ENCODE results near the gene VIPR2.

Gene VIPR2

DNA sequence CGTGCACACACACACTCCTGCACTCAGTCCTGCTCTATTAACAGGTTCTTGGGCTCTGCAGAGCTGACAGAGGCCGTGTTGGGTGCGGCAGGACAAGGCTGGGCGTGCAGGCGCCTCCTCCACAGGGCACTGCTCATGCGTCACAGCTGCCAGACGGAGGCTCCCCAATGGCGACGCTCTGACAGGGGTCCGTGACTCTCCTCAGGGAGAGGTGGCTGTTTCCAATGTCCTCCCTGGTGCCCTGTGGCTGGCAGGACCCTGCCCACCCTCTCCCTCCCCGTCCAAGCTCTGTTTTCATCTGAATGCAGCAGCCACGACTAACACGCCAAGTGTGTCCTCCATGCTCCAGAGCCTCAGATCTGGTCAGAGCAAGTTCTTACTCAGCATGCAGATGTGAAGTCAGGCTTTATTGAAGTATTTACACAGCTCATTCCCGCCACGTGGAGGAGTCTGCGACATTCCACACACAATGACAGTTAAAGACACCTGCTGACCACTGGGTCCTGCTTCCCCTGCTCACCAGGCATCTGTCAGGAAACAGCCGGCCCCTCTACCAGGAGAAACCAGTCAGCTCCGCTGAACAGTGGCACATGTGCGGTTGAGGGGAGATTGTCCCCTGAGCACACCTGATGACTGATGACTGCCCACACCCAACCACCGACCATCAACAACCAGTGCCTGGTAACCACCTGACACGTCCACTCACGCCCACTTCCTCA lies 116.7 kb downstream of the VIPR2 start:
- ATAC-seq, result no peak
- TF ChIP-seq TSHZ2 (CRISPR knock-in tag; IDR thresholded peaks at IDR 0.05) (no peak), CSDC2 (CRISPR knock-in tag; IDR thresholded peaks at IDR 0.05) (no peak), ZNF565 (CRISPR knock-in tag; conservative IDR thresholded peaks at IDR 0.05; ENCODE audit: low read depth) (no peak), GLIS3 (CRISPR knock-in tag; IDR thresholded peaks at IDR 0.05) (no peak), PPARA (CRISPR knock-in tag; IDR thresholded peaks at IDR 0.05; ENCODE audit: borderline replicate concordance) (no peak)

DNA sequence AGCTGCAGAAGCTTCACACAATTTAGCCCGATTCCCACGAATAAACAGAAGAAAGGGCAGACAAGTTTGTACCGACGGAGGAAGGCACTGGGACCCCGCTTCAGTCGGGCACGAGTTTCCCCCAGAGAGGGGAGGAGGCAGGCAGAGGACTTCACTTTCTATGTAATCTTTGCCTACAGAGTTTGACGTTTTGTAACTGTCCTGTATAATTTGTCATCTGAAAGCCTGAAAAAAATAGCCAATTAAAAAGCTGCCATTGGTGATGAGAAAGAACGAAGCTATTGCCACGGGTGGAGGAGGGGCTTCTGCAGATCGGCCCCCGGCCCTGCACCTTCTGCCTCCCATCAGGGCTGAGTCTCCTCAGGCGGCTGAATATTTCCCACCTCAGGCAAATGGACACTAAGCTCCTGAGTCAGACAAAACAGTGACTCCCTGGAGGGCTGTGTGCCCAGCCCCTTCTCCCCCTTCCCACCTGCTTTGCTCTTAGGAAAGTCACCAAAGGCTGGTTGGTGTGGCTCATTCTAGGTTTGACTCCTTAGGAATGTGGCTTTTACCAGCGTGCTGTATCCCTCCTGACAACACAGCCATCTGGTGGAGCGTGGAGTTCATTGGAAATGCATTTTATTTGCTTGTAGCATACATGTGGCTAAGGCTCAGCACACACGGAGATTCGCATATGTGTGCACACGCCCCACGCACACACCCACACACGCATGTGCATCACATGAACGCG lies 117.4 kb downstream of the VIPR2 start:
- no peak for TF ChIP-seq RARB (CRISPR knock-in tag; IDR thresholded peaks at IDR 0.05)
- TF ChIP-seq, protein P1, sequence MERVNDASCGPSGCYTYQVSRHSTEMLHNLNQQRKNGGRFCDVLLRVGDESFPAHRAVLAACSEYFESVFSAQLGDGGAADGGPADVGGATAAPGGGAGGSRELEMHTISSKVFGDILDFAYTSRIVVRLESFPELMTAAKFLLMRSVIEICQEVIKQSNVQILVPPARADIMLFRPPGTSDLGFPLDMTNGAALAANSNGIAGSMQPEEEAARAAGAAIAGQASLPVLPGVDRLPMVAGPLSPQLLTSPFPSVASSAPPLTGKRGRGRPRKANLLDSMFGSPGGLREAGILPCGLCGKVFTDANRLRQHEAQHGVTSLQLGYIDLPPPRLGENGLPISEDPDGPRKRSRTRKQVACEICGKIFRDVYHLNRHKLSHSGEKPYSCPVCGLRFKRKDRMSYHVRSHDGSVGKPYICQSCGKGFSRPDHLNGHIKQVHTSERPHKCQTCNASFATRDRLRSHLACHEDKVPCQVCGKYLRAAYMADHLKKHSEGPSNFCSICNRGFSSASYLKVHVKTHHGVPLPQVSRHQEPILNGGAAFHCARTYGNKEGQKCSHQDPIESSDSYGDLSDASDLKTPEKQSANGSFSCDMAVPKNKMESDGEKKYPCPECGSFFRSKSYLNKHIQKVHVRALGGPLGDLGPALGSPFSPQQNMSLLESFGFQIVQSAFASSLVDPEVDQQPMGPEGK (CRISPR knock-in tag; IDR thresholded peaks at IDR 0.05; ENCODE audit: borderline replicate concordance), result no peak
- no peak for TF ChIP-seq ZFP3 (CRISPR knock-in tag; IDR thresholded peaks at IDR 0.05)
- no peak for TF ChIP-seq GLIS3 (CRISPR knock-in tag; IDR thresholded peaks at IDR 0.05)
- no peak for TF ChIP-seq TCF4 (CRISPR knock-in tag; IDR thresholded peaks at IDR 0.05; ENCODE audit: borderline replicate concordance)
- no peak for TF ChIP-seq ISL1 (CRISPR knock-in tag; IDR thresholded peaks at IDR 0.05)
- TF ChIP-seq POU6F1 (CRISPR knock-in tag; IDR thresholded peaks at IDR 0.05; ENCODE audit: borderline replicate concordance, low read depth), result no peak
- TF ChIP-seq, protein P2, sequence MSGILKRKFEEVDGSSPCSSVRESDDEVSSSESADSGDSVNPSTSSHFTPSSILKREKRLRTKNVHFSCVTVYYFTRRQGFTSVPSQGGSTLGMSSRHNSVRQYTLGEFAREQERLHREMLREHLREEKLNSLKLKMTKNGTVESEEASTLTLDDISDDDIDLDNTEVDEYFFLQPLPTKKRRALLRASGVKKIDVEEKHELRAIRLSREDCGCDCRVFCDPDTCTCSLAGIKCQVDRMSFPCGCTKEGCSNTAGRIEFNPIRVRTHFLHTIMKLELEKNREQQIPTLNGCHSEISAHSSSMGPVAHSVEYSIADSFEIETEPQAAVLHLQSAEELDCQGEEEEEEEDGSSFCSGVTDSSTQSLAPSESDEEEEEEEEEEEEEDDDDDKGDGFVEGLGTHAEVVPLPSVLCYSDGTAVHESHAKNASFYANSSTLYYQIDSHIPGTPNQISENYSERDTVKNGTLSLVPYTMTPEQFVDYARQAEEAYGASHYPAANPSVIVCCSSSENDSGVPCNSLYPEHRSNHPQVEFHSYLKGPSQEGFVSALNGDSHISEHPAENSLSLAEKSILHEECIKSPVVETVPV (CRISPR knock-in tag; IDR thresholded peaks at IDR 0.05), result no peak
- TF ChIP-seq ZNF565 (CRISPR knock-in tag; conservative IDR thresholded peaks at IDR 0.05; ENCODE audit: low read depth), result no peak
- TF ChIP-seq TOX (CRISPR knock-in tag; IDR thresholded peaks at IDR 0.05; ENCODE audit: borderline replicate concordance), result no peak
- TF ChIP-seq SNAI2 (CRISPR knock-in tag; IDR thresholded peaks at IDR 0.05), result no peak
- no peak for TF ChIP-seq CREB5 (CRISPR knock-in tag; IDR thresholded peaks at IDR 0.05; ENCODE audit: low read depth)
- no peak for TF ChIP-seq PPARA (CRISPR knock-in tag; IDR thresholded peaks at IDR 0.05; ENCODE audit: borderline replicate concordance)
- TF ChIP-seq ARNTL (CRISPR knock-in tag; IDR thresholded peaks at IDR 0.05; ENCODE audit: borderline replicate concordance, low read depth), result no peak

GRCh38 chr7:159026271-159027055 lies 118.2 kb downstream of the VIPR2 start:
- ATAC-seq, result no peak
- TF ChIP-seq POU6F1 (CRISPR knock-in tag; IDR thresholded peaks at IDR 0.05; ENCODE audit: borderline replicate concordance, low read depth), result no peak
- no peak for TF ChIP-seq ZNF8 (CRISPR knock-in tag; IDR thresholded peaks at IDR 0.05)
- no peak for TF ChIP-seq TCF4 (CRISPR knock-in tag; IDR thresholded peaks at IDR 0.05; ENCODE audit: borderline replicate concordance)
- TF ChIP-seq ZNF70 (CRISPR knock-in tag; IDR thresholded peaks at IDR 0.05), result no peak
- no peak for TF ChIP-seq BACH2 (CRISPR knock-in tag; IDR thresholded peaks at IDR 0.05; ENCODE audit: borderline replicate concordance)
- TF ChIP-seq CSDC2 (CRISPR knock-in tag; IDR thresholded peaks at IDR 0.05), result no peak
- TF ChIP-seq, protein P1 (CRISPR knock-in tag; IDR thresholded peaks at IDR 0.05; ENCODE audit: borderline replicate concordance), result no peak

More for the DNA sequence above, 117.4 kb downstream of the VIPR2 start:
- ATAC-seq, result no peak
